Activated CD4-positive, alpha-beta memory T cell treated with anti-CD3 and anti-CD28 coated beads for 36 hours (primary cell): ENCODE results near the gene PTPRN2. TPM values are rescaled to one million over a fixed set of nuclear protein-coding genes. Genes with fewer than 3 reads are reported as not detected.
"Not testable (repeated sequence)": the region's sequence is repeated elsewhere in the genome, so short reads cannot be mapped to it uniquely, and the experiment has no call there.

Experiments used
- CTCF ChIA-PET: fragments of 350-600 bp; sonication (Branson Sonifier 250); formaldehyde crosslinking; loops from one replicate; lab custom pipeline; 2021; ENCODE audit warnings: antibody characterized with exemption, inconsistent platforms; lab: Charles Lee
- POLR2A ChIA-PET: fragments of 350-600 bp; sonication (Branson Sonifier 250); formaldehyde crosslinking; loops from one replicate; lab custom pipeline; 2021; ENCODE audit warnings: antibody characterized with exemption; lab: Charles Lee
- DNase-seq: peaks from one replicate; pipeline ENCODE4 v3.0.0-alpha.2; 2020
- H3K27ac Mint-ChIP-seq: one replicate; pipeline ENCODE4 v1.8.0; 2021; ENCODE audit warnings: mixed read lengths
- H3K27me3 Mint-ChIP-seq: one replicate; pipeline ENCODE4 v1.8.0; 2021; ENCODE audit warnings: mixed read lengths
- H3K36me3 Mint-ChIP-seq: one replicate; pipeline ENCODE4 v1.8.0; 2021; ENCODE audit warnings: mixed read lengths
- H3K4me1 Mint-ChIP-seq: one replicate; pipeline ENCODE4 v1.8.0; 2021; ENCODE audit warnings: low read depth, mixed read lengths
- H3K4me3 Mint-ChIP-seq: one replicate; pipeline ENCODE4 v1.8.0; 2021; ENCODE audit warnings: mild to moderate bottlenecking, mixed read lengths
- H3K9me3 Mint-ChIP-seq: one replicate; pipeline ENCODE4 v1.8.0; 2021; ENCODE audit warnings: mixed read lengths
- intact Hi-C: fragments of 100-400 bp; cut with micrococcal nuclease; formaldehyde crosslinking; loops from one replicate; pipeline ENCODE4 v1.15.1; 2023
- total RNA-seq, 2 experiments: library from RNA; stranded (reverse); gene quantifications; one replicate each; pipeline ENCODE4 v1.2.3, GENCODE V29; 2021

Gene PTPRN2
- total RNA-seq, 2 experiments from 2014 or later = 0.51 to 0.64 TPM

- POLR2A ChIA-PET = no interaction called here
- DNase-seq = peak; percentile 16
- no peaks in the 10 kb centered on the region for H3K4me1 Mint-ChIP-seq
- intact Hi-C loops = no loop called here
- no peaks in the 10 kb centered on the region for H3K9me3 Mint-ChIP-seq
- CTCF ChIA-PET = interaction anchor here (0.5 kb wide), 1 partner anchor 211 kb away, joined by 3 read pairs; no protein-coding TSS in a partner anchor
- no peak overlapping the region for H3K4me3 Mint-ChIP-seq
- no peaks in the 10 kb centered on the region for H3K27me3 Mint-ChIP-seq
- no peak overlapping the region for H3K27ac Mint-ChIP-seq
- H3K36me3 Mint-ChIP-seq = no peaks in the 10 kb centered on the region
Observed at GRCh38 chr7:158541346-158542010, 46.1 kb downstream of the PTPRN2 start.

- intact Hi-C loops = no loop called here
- Mint-ChIP-seq H3K9me3 (peaks cover 2% of the 10 kb centered on the region), H3K27me3 (no peaks in the 10 kb centered on the region), H3K4me1 (no peaks in the 10 kb centered on the region), H3K4me3 (no peak overlapping the region), H3K27ac (no peak overlapping the region), H3K36me3 (no peaks in the 10 kb centered on the region)
- CTCF ChIA-PET = no interaction called here
- no peak for DNase-seq
- POLR2A ChIA-PET = no interaction called here
Observed at GRCh38 chr7:158539711-158540146, 47.9 kb downstream of the PTPRN2 start.

DNA sequence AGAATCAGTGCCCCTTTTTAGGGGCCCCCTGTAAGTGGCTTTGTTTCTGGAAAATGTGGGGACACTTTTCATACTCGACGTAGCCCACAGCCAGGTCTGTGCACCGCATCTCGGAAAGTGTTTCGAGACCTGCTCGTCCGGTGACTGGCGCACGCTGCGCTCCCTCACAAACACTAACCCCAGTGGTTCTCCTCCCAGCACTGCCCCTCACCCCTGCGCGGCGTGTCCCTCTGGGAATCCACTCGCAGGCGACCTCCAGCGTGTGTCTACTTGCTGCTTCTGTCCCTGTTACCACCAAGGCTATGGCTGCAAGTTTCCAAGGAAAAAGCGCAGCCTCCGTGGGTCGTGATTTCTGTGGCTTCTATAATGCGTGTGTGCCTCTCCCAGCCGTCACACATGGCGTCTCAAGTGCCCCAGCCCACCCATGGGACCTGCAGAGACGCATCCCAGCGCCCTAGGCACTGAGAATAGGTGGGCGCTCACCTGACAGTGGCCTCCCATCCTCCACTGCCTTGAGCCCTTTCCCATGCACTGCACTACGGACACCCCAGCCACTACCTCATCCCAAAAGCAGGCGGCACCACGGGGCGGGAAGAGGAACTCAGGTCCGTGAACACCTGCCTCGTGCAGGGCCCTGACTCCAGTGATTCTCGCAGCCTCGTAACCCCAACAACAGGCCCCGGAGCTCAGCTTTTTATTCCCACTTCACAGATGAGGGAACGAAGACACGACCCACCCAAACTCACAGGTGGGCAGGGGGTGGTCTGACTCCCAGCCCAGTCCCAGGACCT is 49.3 kb downstream of the PTPRN2 start:
- H3K9me3 Mint-ChIP-seq = peaks cover 4% of the 10 kb centered on the region
- no peaks in the 10 kb centered on the region for H3K4me1 Mint-ChIP-seq
- H3K36me3 Mint-ChIP-seq = no peaks in the 10 kb centered on the region
- POLR2A ChIA-PET = no interaction called here
- no peak overlapping the region for H3K27ac Mint-ChIP-seq
- no peaks in the 10 kb centered on the region for H3K27me3 Mint-ChIP-seq
- intact Hi-C loops = no loop called here
- no peak overlapping the region for H3K4me3 Mint-ChIP-seq
- DNase-seq = no peak
- CTCF ChIA-PET = no interaction called here

GRCh38 chr7:158537516-158537882 is 50.1 kb downstream of the PTPRN2 start:
- CTCF ChIA-PET = no interaction called here
- POLR2A ChIA-PET = no interaction called here
- Mint-ChIP-seq H3K27ac (no peak overlapping the region), H3K4me1 (no peaks in the 10 kb centered on the region), H3K9me3 (peaks cover 4% of the 10 kb centered on the region), H3K4me3 (no peak overlapping the region), H3K27me3 (peaks cover 2% of the 10 kb centered on the region), H3K36me3 (no peaks in the 10 kb centered on the region)
- DNase-seq = no peak
- intact Hi-C loops = no loop called here

- ChIA-PET CTCF (no interaction called here), POLR2A (no interaction called here)
- H3K27ac Mint-ChIP-seq = no peak overlapping the region
- DNase-seq = no peak
- intact Hi-C loops = no loop called here
- H3K27me3 Mint-ChIP-seq = peaks cover 2% of the 10 kb centered on the region
- H3K4me3 Mint-ChIP-seq = no peak overlapping the region
- H3K4me1 Mint-ChIP-seq = no peaks in the 10 kb centered on the region
- no peaks in the 10 kb centered on the region for H3K36me3 Mint-ChIP-seq
- H3K9me3 Mint-ChIP-seq = peaks cover 4% of the 10 kb centered on the region
Observed at GRCh38 chr7:158536871-158537515, 50.6 kb downstream of the PTPRN2 start.

DNA sequence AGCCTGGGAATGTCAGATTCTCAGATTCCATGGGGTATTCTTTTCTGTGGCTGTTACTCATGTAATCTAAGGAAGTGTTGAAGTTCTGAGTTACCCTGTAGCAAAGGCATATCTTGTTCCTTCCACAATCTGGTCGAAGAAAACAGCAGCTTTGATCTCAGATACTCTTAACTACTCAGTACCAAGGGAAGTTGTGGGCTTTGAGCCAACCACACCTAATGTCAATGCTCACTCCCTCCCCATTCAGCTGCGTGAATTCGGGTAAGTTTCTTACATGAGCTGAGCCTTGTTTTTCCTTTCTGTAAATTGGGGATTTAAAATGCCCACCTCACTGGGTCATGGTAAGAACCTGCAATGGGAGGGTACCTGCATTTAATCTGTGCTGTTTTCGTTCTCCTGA is 52.5 kb downstream of the PTPRN2 start:
- H3K36me3 Mint-ChIP-seq = no peaks in the 10 kb centered on the region
- POLR2A ChIA-PET = no interaction called here

GRCh38 chr7:158534598-158534997 is 53.0 kb downstream of the PTPRN2 start:
- no peak overlapping the region for H3K27ac Mint-ChIP-seq
- POLR2A ChIA-PET = no interaction called here
- no peak for DNase-seq
- CTCF ChIA-PET = no interaction called here
- H3K36me3 Mint-ChIP-seq = no peaks in the 10 kb centered on the region
- intact Hi-C loops = no loop called here
- peaks cover 4% of the 10 kb centered on the region for H3K9me3 Mint-ChIP-seq
- H3K4me1 Mint-ChIP-seq = no peaks in the 10 kb centered on the region
- H3K27me3 Mint-ChIP-seq = peaks cover 5% of the 10 kb centered on the region
- H3K4me3 Mint-ChIP-seq = no peak overlapping the region

More for the DNA sequence above, 52.5 kb downstream of the PTPRN2 start:
- intact Hi-C loops = no loop called here
- Mint-ChIP-seq H3K27ac (no peak overlapping the region), H3K4me1 (no peaks in the 10 kb centered on the region), H3K9me3 (peaks cover 4% of the 10 kb centered on the region), H3K27me3 (peaks cover 2% of the 10 kb centered on the region), H3K4me3 (no peak overlapping the region)
- CTCF ChIA-PET = no interaction called here
- no peak for DNase-seq

DNA sequence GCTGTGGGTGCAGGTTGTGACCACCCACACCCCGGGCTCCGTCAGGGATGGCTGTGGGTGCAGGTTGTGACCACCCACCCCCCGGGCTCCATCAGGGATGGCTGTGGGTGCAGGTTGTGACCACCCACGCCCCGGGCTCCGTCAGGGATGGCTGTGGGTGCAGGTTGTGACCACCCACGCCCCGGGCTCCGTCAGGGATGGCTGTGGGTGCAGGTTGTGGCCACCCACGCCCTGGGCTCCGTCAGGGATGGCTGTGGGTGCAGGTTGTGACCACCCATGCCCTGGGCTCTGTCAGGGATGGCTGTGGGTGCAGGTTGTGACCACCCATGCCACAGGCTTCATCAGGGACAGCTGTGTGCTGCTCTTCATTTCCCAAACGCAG is 53.5 kb downstream of the PTPRN2 start:
- H3K4me1 Mint-ChIP-seq, CTCF ChIA-PET, intact Hi-C loops, H3K27ac Mint-ChIP-seq, POLR2A ChIA-PET, H3K27me3 Mint-ChIP-seq, H3K9me3 Mint-ChIP-seq, DNase-seq, H3K4me3 Mint-ChIP-seq, H3K36me3 Mint-ChIP-seq: not testable (repeated sequence)

DNA sequence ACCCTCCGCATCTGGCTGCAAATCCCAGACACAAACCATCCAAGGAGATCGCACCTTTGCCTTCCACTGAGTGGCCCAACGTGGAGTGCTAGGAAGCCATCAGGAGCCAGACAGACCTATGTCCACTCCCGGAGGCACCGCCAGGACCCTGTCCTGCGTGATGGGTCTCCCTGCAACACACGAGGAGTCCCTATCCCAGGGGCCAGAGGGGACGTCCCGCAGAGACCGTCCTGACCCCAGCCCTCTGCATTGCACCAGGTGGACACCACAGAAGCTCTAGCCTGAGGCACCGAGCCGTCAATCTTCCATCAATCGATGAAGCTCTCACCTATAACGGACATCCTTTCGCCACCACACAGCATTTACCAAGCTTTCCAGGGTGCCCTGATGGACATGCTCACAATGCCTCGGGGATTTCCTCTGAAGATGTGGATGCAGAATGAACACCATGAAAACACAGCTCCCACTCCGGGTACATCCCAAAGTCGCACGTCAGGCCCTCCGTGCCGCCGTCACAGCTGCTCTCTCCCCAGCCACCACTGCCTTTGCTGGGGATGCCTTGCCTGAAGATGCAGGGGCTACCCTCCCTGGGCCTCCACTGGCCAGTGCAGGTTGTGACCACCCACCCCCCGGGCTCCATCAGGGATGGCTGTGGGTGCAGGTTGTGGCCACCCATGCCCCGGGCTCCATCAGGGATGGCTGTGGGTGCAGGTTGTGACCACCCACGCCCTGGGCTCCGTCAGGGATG is 54.1 kb downstream of the PTPRN2 start:
- no peak for DNase-seq
- Mint-ChIP-seq H3K27me3 (peaks cover 5% of the 10 kb centered on the region), H3K4me1 (no peaks in the 10 kb centered on the region), H3K9me3 (peaks cover 4% of the 10 kb centered on the region), H3K27ac (no peak overlapping the region), H3K4me3 (no peak overlapping the region), H3K36me3 (no peaks in the 10 kb centered on the region)
- CTCF ChIA-PET = no interaction called here
- POLR2A ChIA-PET = no interaction called here
- intact Hi-C loops = no loop called here

DNA sequence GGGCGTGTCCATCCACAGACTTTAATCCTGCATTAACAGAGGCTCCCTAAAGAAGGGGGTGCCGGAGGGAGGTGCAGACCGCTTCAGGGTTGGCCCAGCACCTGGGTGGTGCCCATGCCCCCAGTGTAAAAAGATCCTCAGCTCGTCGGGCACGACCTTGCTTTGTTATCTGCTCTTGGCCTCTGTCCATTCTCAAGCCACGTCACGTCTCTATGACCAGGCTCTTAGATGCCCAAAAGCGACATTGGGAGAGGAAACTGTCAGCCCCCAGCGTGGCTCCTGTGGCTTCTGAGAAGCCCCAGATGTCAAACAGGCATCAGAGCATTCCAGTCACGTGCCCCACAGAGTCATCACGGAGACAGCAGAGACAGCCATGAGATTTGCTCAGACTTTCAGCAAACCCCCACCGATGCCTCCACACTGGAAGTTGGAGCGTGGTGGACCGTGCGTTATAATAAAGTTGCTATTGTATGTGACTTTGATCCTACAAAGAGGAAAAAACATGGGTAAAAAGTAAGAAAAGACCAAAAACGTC is 55.5 kb downstream of the PTPRN2 start:
- intact Hi-C loops = no loop called here
- peaks cover 4% of the 10 kb centered on the region for H3K9me3 Mint-ChIP-seq
- no peaks in the 10 kb centered on the region for H3K36me3 Mint-ChIP-seq
- no peaks in the 10 kb centered on the region for H3K4me1 Mint-ChIP-seq
- no peak overlapping the region for H3K4me3 Mint-ChIP-seq
- no peak for DNase-seq
- peaks cover 5% of the 10 kb centered on the region for H3K27me3 Mint-ChIP-seq
- ChIA-PET POLR2A (no interaction called here), CTCF (no interaction called here)
- no peak overlapping the region for H3K27ac Mint-ChIP-seq

GRCh38 chr7:158531661-158532060 is 56.0 kb downstream of the PTPRN2 start:
- CTCF ChIA-PET = no interaction called here
- Mint-ChIP-seq H3K27me3 (peaks cover 5% of the 10 kb centered on the region), H3K9me3 (peaks cover 4% of the 10 kb centered on the region), H3K27ac (no peak overlapping the region), H3K36me3 (no peaks in the 10 kb centered on the region), H3K4me1 (no peaks in the 10 kb centered on the region), H3K4me3 (no peak overlapping the region)
- no peak for DNase-seq
- POLR2A ChIA-PET = no interaction called here
- intact Hi-C loops = no loop called here
